Bone marrow (tissue), 2 donors: ENCODE data around the gene LRP1-AS.

Experiments used
- DNase-seq, 2 donors: peaks; one replicate each; lab custom pipeline; 2025; lab: John Stamatoyannopoulos, UW

The LRP1-AS gene

DNA sequence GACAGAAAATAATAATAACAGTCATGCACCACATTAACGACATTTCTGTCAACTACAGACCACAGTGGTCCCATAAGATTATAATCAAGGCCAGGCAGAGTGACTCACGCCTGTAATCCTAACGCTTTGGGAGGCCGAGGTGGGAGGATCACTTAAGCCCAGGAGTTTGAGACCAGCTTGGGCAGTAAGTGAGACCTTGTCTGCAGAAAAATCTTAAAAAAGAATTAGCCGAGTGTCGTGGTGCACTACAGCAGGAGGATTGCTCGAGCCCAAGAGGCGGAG is 49.9 kb downstream of the LRP1-AS start:
- DNase-seq = no peak

DNA sequence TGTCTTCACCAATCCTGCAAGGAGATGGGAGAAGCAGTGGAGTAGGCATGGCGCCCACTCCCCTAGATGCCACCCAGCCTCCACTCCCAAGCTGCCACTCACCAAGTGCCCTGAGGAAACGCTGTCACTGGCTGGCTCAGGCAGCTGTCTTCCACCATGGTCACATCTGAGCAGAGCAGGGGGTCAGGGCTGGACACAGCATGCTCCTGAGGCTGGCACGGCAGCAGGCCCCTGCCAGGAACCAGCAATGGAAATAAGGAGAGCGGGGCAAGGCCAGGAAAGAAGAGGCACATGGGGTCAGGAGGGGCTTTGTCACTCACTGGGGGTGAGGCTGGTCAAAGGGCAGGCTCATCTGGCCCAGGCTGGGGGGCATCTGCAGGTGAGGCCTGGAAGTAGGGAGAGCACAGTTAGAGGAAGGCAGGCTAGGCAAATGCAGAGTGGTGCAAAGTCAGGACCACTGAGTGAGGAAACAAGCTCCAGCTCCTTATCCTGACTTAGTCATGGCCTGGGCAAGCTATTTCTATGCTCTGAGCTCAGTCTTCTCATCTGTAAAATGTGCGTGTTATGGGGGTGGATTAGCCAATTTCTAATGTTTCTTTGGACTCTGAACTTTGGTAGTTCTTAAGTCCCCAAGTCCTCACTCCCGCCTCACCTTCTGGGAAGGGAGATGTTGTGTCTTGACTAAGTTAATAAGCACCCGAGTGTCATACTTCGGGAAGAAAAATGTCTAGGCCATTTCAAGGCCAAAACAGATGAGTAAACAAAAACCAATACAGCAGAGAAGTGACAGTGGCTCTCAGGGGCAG is 50.5 kb downstream of the LRP1-AS start:
- DNase-seq = no peak

DNA sequence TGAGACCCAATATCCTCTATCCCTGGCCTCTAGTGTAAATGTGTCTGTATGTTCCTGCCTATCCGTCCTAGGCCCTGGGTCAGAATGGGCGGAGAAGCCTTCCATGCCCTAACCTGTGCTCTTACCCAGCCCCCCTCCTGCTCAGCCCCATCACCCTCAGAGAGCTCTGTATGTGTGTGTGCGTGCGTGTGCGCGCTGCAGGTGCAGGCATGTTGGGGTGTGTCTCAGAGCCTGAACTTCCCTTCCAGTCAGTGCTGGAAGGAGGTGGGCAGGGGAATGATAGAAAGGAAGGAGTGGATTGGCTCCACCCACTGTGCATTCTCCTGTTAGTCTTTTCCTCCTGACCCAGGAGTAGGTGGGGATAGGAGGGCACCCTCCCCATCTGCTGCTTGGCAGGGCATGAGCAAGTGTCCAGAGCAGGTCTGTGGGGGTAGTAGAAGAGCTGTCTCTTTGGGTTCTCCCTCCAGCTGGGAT is 51.3 kb downstream of the LRP1-AS start:
- no peak for DNase-seq

DNA sequence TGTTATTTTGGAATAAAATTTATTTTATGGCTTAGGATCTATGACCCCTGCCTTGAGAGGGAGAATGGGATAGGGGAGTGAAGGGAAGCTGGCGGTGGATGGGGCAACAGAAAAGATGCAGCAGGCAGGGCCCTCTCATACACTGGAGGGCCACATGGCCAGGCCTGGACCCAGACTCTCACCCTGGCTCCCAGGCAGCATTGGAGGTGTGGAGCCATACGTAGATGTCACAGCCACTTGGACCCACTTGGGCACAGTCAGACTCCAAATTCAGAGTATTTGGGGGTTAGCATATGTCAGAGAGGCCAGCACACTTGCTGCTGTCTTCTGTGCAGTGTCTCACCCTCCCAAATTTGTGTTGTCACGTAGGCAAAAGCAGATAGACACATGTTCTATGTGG is 52.0 kb downstream of the LRP1-AS start:
- DNase-seq = no peak
